Activated T-helper 17 cell treated with anti-CD3 and anti-CD28 coated beads, Interleukin-2, amount 50 U/mL, for 72 hours (primary cell): ENCODE measurements around the gene SIM2. TPM values are rescaled to one million over a fixed set of nuclear protein-coding genes. Genes with fewer than 3 reads are reported as not detected.
A peak's percentile ranks its signal among the peaks of the same experiment; 100 is the strongest.

Experiments used
- ATAC-seq: fragments of 150-1000 bp; cut with Tn5 transposase; replicated peaks from 2 replicates; pipeline ENCODE4 v1.10.0; 2021; ENCODE audit warnings: mild to moderate bottlenecking, moderate library complexity
- H3K27ac Mint-ChIP-seq: one replicate; pipeline ENCODE4 v1.8.0; 2022; ENCODE audit warnings: mixed read lengths
- H3K27me3 Mint-ChIP-seq: one replicate; pipeline ENCODE4 v1.8.0; 2022; ENCODE audit warnings: mixed read lengths
- H3K36me3 Mint-ChIP-seq: one replicate; pipeline ENCODE4 v1.8.0; 2022; ENCODE audit warnings: low read depth, mild to moderate bottlenecking, mixed read lengths
- H3K4me1 Mint-ChIP-seq: one replicate; pipeline ENCODE4 v1.8.0; 2022; ENCODE audit warnings: mixed read lengths
- H3K4me3 Mint-ChIP-seq: one replicate; pipeline ENCODE4 v1.8.0; 2022; ENCODE audit warnings: mild to moderate bottlenecking, mixed read lengths
- H3K9me3 Mint-ChIP-seq: one replicate; pipeline ENCODE4 v1.8.0; 2022; ENCODE audit warnings: mixed read lengths
- total RNA-seq, 2 donors: library from RNA; stranded (reverse); gene quantifications; one replicate each; pipeline ENCODE4 v1.2.3, GENCODE V29; 2022

The SIM2 gene
- total RNA-seq, 2 donors from 2014 or later = 3.9 to 4.2 TPM

- Mint-ChIP-seq H3K9me3 (no peaks in the 10 kb centered on the region), H3K27me3 (peaks cover 73% of the 10 kb centered on the region), H3K27ac (no peak overlapping the region), H3K4me1 (peaks cover 6% of the 10 kb centered on the region), H3K36me3 (peaks cover 7% of the 10 kb centered on the region), H3K4me3 (no peak overlapping the region)
- ATAC-seq = no peak
Measured at GRCh38 chr21:36693489-36694030, 5.4 kb upstream of the SIM2 start.

- no peak overlapping the region for H3K27ac Mint-ChIP-seq
- H3K9me3 Mint-ChIP-seq = no peaks in the 10 kb centered on the region
- no peak for ATAC-seq
- peaks cover 71% of the 10 kb centered on the region for H3K27me3 Mint-ChIP-seq
- peaks cover 7% of the 10 kb centered on the region for H3K36me3 Mint-ChIP-seq
- peaks cover 6% of the 10 kb centered on the region for H3K4me1 Mint-ChIP-seq
- no peak overlapping the region for H3K4me3 Mint-ChIP-seq
Measured at GRCh38 chr21:36694031-36694515, 4.8 kb upstream of the SIM2 start.

GRCh38 chr21:36694593-36695282, 4.2 kb upstream of the SIM2 start:
- H3K27ac Mint-ChIP-seq = no peak overlapping the region
- peaks cover 6% of the 10 kb centered on the region for H3K4me1 Mint-ChIP-seq
- H3K27me3 Mint-ChIP-seq = peaks cover 64% of the 10 kb centered on the region
- H3K36me3 Mint-ChIP-seq = peaks cover 7% of the 10 kb centered on the region
- H3K9me3 Mint-ChIP-seq = no peaks in the 10 kb centered on the region
- H3K4me3 Mint-ChIP-seq = no peak overlapping the region
- ATAC-seq = no peak

- Mint-ChIP-seq H3K9me3 (no peaks in the 10 kb centered on the region), H3K4me1 (peaks cover 9% of the 10 kb centered on the region), H3K4me3 (no peak overlapping the region), H3K27me3 (peaks cover 63% of the 10 kb centered on the region), H3K27ac (no peak overlapping the region), H3K36me3 (peaks cover 11% of the 10 kb centered on the region)
- ATAC-seq = no peak
Measured at GRCh38 chr21:36695283-36695634, 3.7 kb upstream of the SIM2 start.

GRCh38 chr21:36695671-36696389, 3.1 kb upstream of the SIM2 start:
- Mint-ChIP-seq H3K4me1 (peaks cover 13% of the 10 kb centered on the region), H3K36me3 (peaks cover 15% of the 10 kb centered on the region), H3K27ac (no peak overlapping the region), H3K27me3 (peaks cover 61% of the 10 kb centered on the region), H3K4me3 (no peak overlapping the region), H3K9me3 (no peaks in the 10 kb centered on the region)
- ATAC-seq = no peak

GRCh38 chr21:36696390-36697059, 2.4 kb upstream of the SIM2 start:
- no peak overlapping the region for H3K27ac Mint-ChIP-seq
- H3K36me3 Mint-ChIP-seq = peaks cover 15% of the 10 kb centered on the region
- ATAC-seq = no peak
- H3K4me3 Mint-ChIP-seq = no peak overlapping the region
- H3K4me1 Mint-ChIP-seq = peaks cover 13% of the 10 kb centered on the region
- peaks cover 60% of the 10 kb centered on the region for H3K27me3 Mint-ChIP-seq
- no peaks in the 10 kb centered on the region for H3K9me3 Mint-ChIP-seq

- Mint-ChIP-seq H3K4me3 (no peak overlapping the region), H3K27ac (no peak overlapping the region), H3K36me3 (peaks cover 10% of the 10 kb centered on the region), H3K27me3 (peaks cover 57% of the 10 kb centered on the region), H3K4me1 (peaks cover 13% of the 10 kb centered on the region), H3K9me3 (no peaks in the 10 kb centered on the region)
- no peak for ATAC-seq
Measured at GRCh38 chr21:36697060-36697850, 1.7 kb upstream of the SIM2 start.

GRCh38 chr21:36697851-36698384, 997 bp upstream of the SIM2 start:
- no peak for ATAC-seq
- H3K27ac Mint-ChIP-seq = no peak overlapping the region
- peaks cover 8% of the 10 kb centered on the region for H3K36me3 Mint-ChIP-seq
- no peak overlapping the region for H3K4me3 Mint-ChIP-seq
- no peaks in the 10 kb centered on the region for H3K9me3 Mint-ChIP-seq
- peaks cover 13% of the 10 kb centered on the region for H3K4me1 Mint-ChIP-seq
- peaks cover 60% of the 10 kb centered on the region for H3K27me3 Mint-ChIP-seq

GRCh38 chr21:36698385-36698980, 432 bp upstream of the SIM2 start:
- H3K4me1 Mint-ChIP-seq = peaks cover 13% of the 10 kb centered on the region
- no peaks in the 10 kb centered on the region for H3K9me3 Mint-ChIP-seq
- peaks cover 66% of the 10 kb centered on the region for H3K27me3 Mint-ChIP-seq
- H3K36me3 Mint-ChIP-seq = peaks cover 8% of the 10 kb centered on the region
- no peak overlapping the region for H3K27ac Mint-ChIP-seq
- ATAC-seq = no peak
- H3K4me3 Mint-ChIP-seq = no peak overlapping the region

GRCh38 chr21:36699546-36700294, 805 bp downstream of the SIM2 start:
- Mint-ChIP-seq H3K9me3 (no peaks in the 10 kb centered on the region), H3K4me1 (peaks cover 7% of the 10 kb centered on the region), H3K27me3 (peaks cover 59% of the 10 kb centered on the region), H3K27ac (no peak overlapping the region), H3K4me3 (peak overlapping the region; percentile 68), H3K36me3 (peaks cover 8% of the 10 kb centered on the region)
- no peak for ATAC-seq

GRCh38 chr21:36700295-36700970, 1.5 kb downstream of the SIM2 start:
- H3K27ac Mint-ChIP-seq = no peak overlapping the region
- peaks cover 10% of the 10 kb centered on the region for H3K4me1 Mint-ChIP-seq
- peaks cover 8% of the 10 kb centered on the region for H3K36me3 Mint-ChIP-seq
- no peak for ATAC-seq
- H3K4me3 Mint-ChIP-seq = peak overlapping the region; percentile 68
- no peaks in the 10 kb centered on the region for H3K9me3 Mint-ChIP-seq
- peaks cover 58% of the 10 kb centered on the region for H3K27me3 Mint-ChIP-seq

GRCh38 chr21:36700971-36701755, 2.2 kb downstream of the SIM2 start:
- Mint-ChIP-seq H3K9me3 (no peaks in the 10 kb centered on the region), H3K4me1 (peaks cover 16% of the 10 kb centered on the region), H3K27me3 (peaks cover 58% of the 10 kb centered on the region), H3K36me3 (peaks cover 8% of the 10 kb centered on the region), H3K4me3 (peak overlapping the region; percentile 68), H3K27ac (no peak overlapping the region)
- ATAC-seq = peak; percentile 15
